Measurements from ENCODE around the gene LRRC43.

The LRRC43 gene

GRCh38 chr12:122215771-122216170 is 32.8 kb downstream of the LRRC43 start:
- Histone ChIP-seq H3K9ac (ENCODE audit: low read depth in 1 of 2, low read length in 2 of 2) (no peak overlapping the region), H3K27me3 (ENCODE audit: control insufficient read depth in 2 of 2, insufficient read depth in 2 of 2, low read length in 2 of 2) (no peaks in the 10 kb centered on the region), H3K4me1 (ENCODE audit: control insufficient read depth in 2 of 2, insufficient read depth in 2 of 2, low read length in 2 of 2) (no peaks in the 10 kb centered on the region), H3K27ac (ENCODE audit: low read depth in 2 of 2, low read length in 2 of 2) (no peak overlapping the region), H3K36me3 (ENCODE audit: control insufficient read depth in 2 of 2, insufficient read depth in 2 of 2, low read length in 2 of 2) (peaks cover 52 to 76% of the 10 kb centered on the region in 2 donors), H3K4me3 (ENCODE audit: low read length in 2 of 2) (no peak overlapping the region), H3K9me3 (ENCODE audit: control insufficient read depth in 2 of 2, low read length in 2 of 2) (no peaks in the 10 kb centered on the region)

- no peak overlapping the region for H3K4me3 ChIP-seq (ENCODE audit: low read length in 2 of 2)
- H3K9ac ChIP-seq (ENCODE audit: low read depth in 1 of 2, low read length in 2 of 2): no peak overlapping the region
Observed at GRCh38 chr12:122216445-122216844, 33.5 kb downstream of the LRRC43 start.

GRCh38 chr12:122225683-122226365 is 42.9 kb downstream of the LRRC43 start, which contains the start of gene DIABLO:
Gene DIABLO (minus strand): TSS chr12:122226052. CDS start chr12:122226014, 38 bp downstream.
- H3K27ac ChIP-seq (ENCODE audit: low read depth in 2 of 2, low read length in 2 of 2): peak within 1 kb of the TSS; percentile 96 to 98
- H3K9me3 ChIP-seq (ENCODE audit: control insufficient read depth in 2 of 2, low read length in 2 of 2): no peaks in the 10 kb centered on the region
- peak within 1 kb of the TSS; percentile 88 to 93 for H3K9ac ChIP-seq (ENCODE audit: low read depth in 1 of 2, low read length in 2 of 2)
- no peaks in the 10 kb centered on the region for H3K27me3 ChIP-seq (ENCODE audit: control insufficient read depth in 2 of 2, insufficient read depth in 2 of 2, low read length in 2 of 2)
- peak within 1 kb of the TSS; percentile 89 to 97 for H3K4me3 ChIP-seq (ENCODE audit: low read length in 2 of 2)
- H3K36me3 ChIP-seq (ENCODE audit: control insufficient read depth in 2 of 2, insufficient read depth in 2 of 2, low read length in 2 of 2): peaks cover 10 to 35% of the 10 kb centered on the region in 2 donors
- H3K4me1 ChIP-seq (ENCODE audit: control insufficient read depth in 2 of 2, insufficient read depth in 2 of 2, low read length in 2 of 2): peaks cover 15 to 17% of the 10 kb centered on the region in 2 donors

More at GRCh38 chr12:122216445-122216844, 33.5 kb downstream of the LRRC43 start:
- Histone ChIP-seq H3K27me3 (ENCODE audit: control insufficient read depth in 2 of 2, insufficient read depth in 2 of 2, low read length in 2 of 2) (no peaks in the 10 kb centered on the region), H3K36me3 (ENCODE audit: control insufficient read depth in 2 of 2, insufficient read depth in 2 of 2, low read length in 2 of 2) (peaks cover 48 to 80% of the 10 kb centered on the region in 2 donors), H3K27ac (ENCODE audit: low read depth in 2 of 2, low read length in 2 of 2) (no peak overlapping the region), H3K9me3 (ENCODE audit: control insufficient read depth in 2 of 2, low read length in 2 of 2) (no peaks in the 10 kb centered on the region), H3K4me1 (ENCODE audit: control insufficient read depth in 2 of 2, insufficient read depth in 2 of 2, low read length in 2 of 2) (no peaks in the 10 kb centered on the region)

- Histone ChIP-seq H3K9me3 (ENCODE audit: control insufficient read depth in 2 of 2, low read length in 2 of 2) (no peaks in the 10 kb centered on the region), H3K9ac (ENCODE audit: low read depth in 1 of 2, low read length in 2 of 2) (peak overlapping the region in 1 of 2 donors; percentile 50)
Observed at GRCh38 chr12:122226366-122227125, 43.6 kb downstream of the LRRC43 start.

GRCh38 chr12:122227341-122227740 is 44.4 kb downstream of the LRRC43 start:
- H3K27me3 ChIP-seq (ENCODE audit: control insufficient read depth in 2 of 2, insufficient read depth in 2 of 2, low read length in 2 of 2): no peaks in the 10 kb centered on the region
- H3K36me3 ChIP-seq (ENCODE audit: control insufficient read depth in 2 of 2, insufficient read depth in 2 of 2, low read length in 2 of 2): peaks cover 10 to 35% of the 10 kb centered on the region in 2 donors
- H3K9me3 ChIP-seq (ENCODE audit: control insufficient read depth in 2 of 2, low read length in 2 of 2): no peaks in the 10 kb centered on the region
- H3K4me1 ChIP-seq (ENCODE audit: control insufficient read depth in 2 of 2, insufficient read depth in 2 of 2, low read length in 2 of 2): peaks cover 15 to 17% of the 10 kb centered on the region in 2 donors
- H3K27ac ChIP-seq (ENCODE audit: low read depth in 2 of 2, low read length in 2 of 2): no peak overlapping the region
- no peak overlapping the region for H3K9ac ChIP-seq (ENCODE audit: low read depth in 1 of 2, low read length in 2 of 2)
- H3K4me3 ChIP-seq (ENCODE audit: low read length in 2 of 2): no peak overlapping the region

More at GRCh38 chr12:122226366-122227125, 43.6 kb downstream of the LRRC43 start:
- Histone ChIP-seq H3K4me3 (ENCODE audit: low read length in 2 of 2) (peak overlapping the region; percentile 64 to 68), H3K27ac (ENCODE audit: low read depth in 2 of 2, low read length in 2 of 2) (peak overlapping the region; percentile 41 to 47), H3K4me1 (ENCODE audit: control insufficient read depth in 2 of 2, insufficient read depth in 2 of 2, low read length in 2 of 2) (peaks cover 15 to 17% of the 10 kb centered on the region in 2 donors), H3K36me3 (ENCODE audit: control insufficient read depth in 2 of 2, insufficient read depth in 2 of 2, low read length in 2 of 2) (peaks cover 14 to 35% of the 10 kb centered on the region in 2 donors), H3K27me3 (ENCODE audit: control insufficient read depth in 2 of 2, insufficient read depth in 2 of 2, low read length in 2 of 2) (no peaks in the 10 kb centered on the region)

- Histone ChIP-seq H3K9ac (ENCODE audit: low read depth in 1 of 2, low read length in 2 of 2) (no peak overlapping the region), H3K9me3 (ENCODE audit: control insufficient read depth in 2 of 2, low read length in 2 of 2) (no peaks in the 10 kb centered on the region), H3K4me3 (ENCODE audit: low read length in 2 of 2) (no peak overlapping the region), H3K36me3 (ENCODE audit: control insufficient read depth in 2 of 2, insufficient read depth in 2 of 2, low read length in 2 of 2) (peaks cover 15 to 31% of the 10 kb centered on the region in 2 donors), H3K27ac (ENCODE audit: low read depth in 2 of 2, low read length in 2 of 2) (no peak overlapping the region), H3K4me1 (ENCODE audit: control insufficient read depth in 2 of 2, insufficient read depth in 2 of 2, low read length in 2 of 2) (peaks cover 15 to 17% of the 10 kb centered on the region in 2 donors), H3K27me3 (ENCODE audit: control insufficient read depth in 2 of 2, insufficient read depth in 2 of 2, low read length in 2 of 2) (no peaks in the 10 kb centered on the region)
Observed at GRCh38 chr12:122228092-122228491, 45.2 kb downstream of the LRRC43 start.

- Histone ChIP-seq H3K36me3 (ENCODE audit: control insufficient read depth in 2 of 2, insufficient read depth in 2 of 2, low read length in 2 of 2) (peaks cover 25 to 45% of the 10 kb centered on the region in 2 donors), H3K4me1 (ENCODE audit: control insufficient read depth in 2 of 2, insufficient read depth in 2 of 2, low read length in 2 of 2) (peaks cover 8% of the 10 kb centered on the region in 2 donors), H3K27me3 (ENCODE audit: control insufficient read depth in 2 of 2, insufficient read depth in 2 of 2, low read length in 2 of 2) (no peaks in the 10 kb centered on the region), H3K9ac (ENCODE audit: low read depth in 1 of 2, low read length in 2 of 2) (no peak overlapping the region), H3K27ac (ENCODE audit: low read depth in 2 of 2, low read length in 2 of 2) (no peak overlapping the region), H3K9me3 (ENCODE audit: control insufficient read depth in 2 of 2, low read length in 2 of 2) (no peaks in the 10 kb centered on the region), H3K4me3 (ENCODE audit: low read length in 2 of 2) (no peak overlapping the region)
Observed at GRCh38 chr12:122230798-122231197, 47.9 kb downstream of the LRRC43 start.

GRCh38 chr12:122232691-122233090 is 49.8 kb downstream of the LRRC43 start:
- Histone ChIP-seq H3K27me3 (ENCODE audit: control insufficient read depth in 2 of 2, insufficient read depth in 2 of 2, low read length in 2 of 2) (no peaks in the 10 kb centered on the region), H3K4me1 (ENCODE audit: control insufficient read depth in 2 of 2, insufficient read depth in 2 of 2, low read length in 2 of 2) (no peaks in the 10 kb centered on the region), H3K36me3 (ENCODE audit: control insufficient read depth in 2 of 2, insufficient read depth in 2 of 2, low read length in 2 of 2) (peaks cover 26 to 45% of the 10 kb centered on the region in 2 donors), H3K9me3 (ENCODE audit: control insufficient read depth in 2 of 2, low read length in 2 of 2) (no peaks in the 10 kb centered on the region), H3K27ac (ENCODE audit: low read depth in 2 of 2, low read length in 2 of 2) (no peak overlapping the region), H3K9ac (ENCODE audit: low read depth in 1 of 2, low read length in 2 of 2) (no peak overlapping the region), H3K4me3 (ENCODE audit: low read length in 2 of 2) (no peak overlapping the region)

GRCh38 chr12:122235741-122236140 is 52.8 kb downstream of the LRRC43 start:
- no peaks in the 10 kb centered on the region for H3K4me1 ChIP-seq (ENCODE audit: control insufficient read depth in 2 of 2, insufficient read depth in 2 of 2, low read length in 2 of 2)
- H3K27me3 ChIP-seq (ENCODE audit: control insufficient read depth in 2 of 2, insufficient read depth in 2 of 2, low read length in 2 of 2): no peaks in the 10 kb centered on the region
- H3K9ac ChIP-seq (ENCODE audit: low read depth in 1 of 2, low read length in 2 of 2): no peak overlapping the region
- peaks cover 30 to 42% of the 10 kb centered on the region in 2 donors for H3K36me3 ChIP-seq (ENCODE audit: control insufficient read depth in 2 of 2, insufficient read depth in 2 of 2, low read length in 2 of 2)
- H3K4me3 ChIP-seq (ENCODE audit: low read length in 2 of 2): no peak overlapping the region
- no peaks in the 10 kb centered on the region for H3K9me3 ChIP-seq (ENCODE audit: control insufficient read depth in 2 of 2, low read length in 2 of 2)
- H3K27ac ChIP-seq (ENCODE audit: low read depth in 2 of 2, low read length in 2 of 2): no peak overlapping the region

- no peak overlapping the region for H3K4me3 ChIP-seq (ENCODE audit: low read length in 2 of 2)
Observed at GRCh38 chr12:122238861-122239260, 55.9 kb downstream of the LRRC43 start.

More at GRCh38 chr12:122238861-122239260, 55.9 kb downstream of the LRRC43 start:
- Histone ChIP-seq H3K27me3 (ENCODE audit: control insufficient read depth in 2 of 2, insufficient read depth in 2 of 2, low read length in 2 of 2) (no peaks in the 10 kb centered on the region), H3K27ac (ENCODE audit: low read depth in 2 of 2, low read length in 2 of 2) (no peak overlapping the region), H3K9me3 (ENCODE audit: control insufficient read depth in 2 of 2, low read length in 2 of 2) (no peaks in the 10 kb centered on the region), H3K36me3 (ENCODE audit: control insufficient read depth in 2 of 2, insufficient read depth in 2 of 2, low read length in 2 of 2) (peaks cover 22 to 32% of the 10 kb centered on the region in 2 donors), H3K9ac (ENCODE audit: low read depth in 1 of 2, low read length in 2 of 2) (no peak overlapping the region), H3K4me1 (ENCODE audit: control insufficient read depth in 2 of 2, insufficient read depth in 2 of 2, low read length in 2 of 2) (no peaks in the 10 kb centered on the region)
